Spinal cord (tissue), 10 donors: ENCODE data around the gene AKAP13. TPM values are rescaled to one million over a fixed set of nuclear protein-coding genes. Genes with fewer than 3 reads are reported as not detected.
"Not testable (repeated sequence)": the region's sequence is repeated elsewhere in the genome, so short reads cannot be mapped to it uniquely, and the experiment has no call there.

Experiments
- DNase-seq, 6 donors: peaks; one replicate each; pipeline versions ENCODE4 v3.0.0 to v3.0.0-alpha.2; 2013 to 2015; ENCODE audit warnings: low spot score in 6 of 6, low read depth in 4 of 6
- H3K27ac ChIP-seq: one replicate; pipeline ENCODE4 v1.5.1; 2013; ENCODE audit warnings: low read depth, low read length, control low read depth
- H3K27me3 ChIP-seq: one replicate; pipeline ENCODE4 v1.6.1; 2013; ENCODE audit warnings: low read length; ENCODE audit not compliant: control insufficient read depth, insufficient read depth
- H3K36me3 ChIP-seq: one replicate; pipeline ENCODE4 v1.6.1; 2013; ENCODE audit warnings: low read length; ENCODE audit not compliant: control insufficient read depth, insufficient read depth
- H3K4me1 ChIP-seq: one replicate; pipeline ENCODE4 v1.6.1; 2013; ENCODE audit warnings: low read length; ENCODE audit not compliant: control insufficient read depth, insufficient read depth
- H3K4me3 ChIP-seq: one replicate; pipeline ENCODE4 v1.5.1; 2013; ENCODE audit warnings: low read depth, low read length, control low read depth
- H3K9me3 ChIP-seq: one replicate; pipeline ENCODE4 v1.6.1; 2013; ENCODE audit warnings: low read length; ENCODE audit not compliant: control insufficient read depth, insufficient read depth
- WGBS: methylation state at CpG from one replicate; pipeline ENCODE4 v1.1.5; 2013; ENCODE audit warnings: missing lambda C conversion rate; ENCODE audit not compliant: insufficient coverage; 5-methylcytosine and 5-hydroxymethylcytosine counted together
- polyA plus RNA-seq, 2 donors: library from polyadenylated mRNA; unstranded; fragments of 120-200 nt; gene quantifications; one replicate each; pipeline ENCODE4 v1.2.1, GENCODE V29; 2013; ENCODE audit not compliant: insufficient read length in 2 of 2
- total RNA-seq, 2 donors: library from RNA; depleted of rRNA in 1 of 2; stranded (reverse); fragments of 120-200 nt in 1 of 2; fragments of >200 nt in 1 of 2; gene quantifications; one replicate each; pipeline versions ENCODE4 v1.2.3 to v1.2.4, GENCODE V29; 2013 to 2014
- donor health status: healthy.

The AKAP13 gene
- total and polyA plus RNA-seq, 4 donors = 52.5 to 114 (median 89.2) TPM

DNA sequence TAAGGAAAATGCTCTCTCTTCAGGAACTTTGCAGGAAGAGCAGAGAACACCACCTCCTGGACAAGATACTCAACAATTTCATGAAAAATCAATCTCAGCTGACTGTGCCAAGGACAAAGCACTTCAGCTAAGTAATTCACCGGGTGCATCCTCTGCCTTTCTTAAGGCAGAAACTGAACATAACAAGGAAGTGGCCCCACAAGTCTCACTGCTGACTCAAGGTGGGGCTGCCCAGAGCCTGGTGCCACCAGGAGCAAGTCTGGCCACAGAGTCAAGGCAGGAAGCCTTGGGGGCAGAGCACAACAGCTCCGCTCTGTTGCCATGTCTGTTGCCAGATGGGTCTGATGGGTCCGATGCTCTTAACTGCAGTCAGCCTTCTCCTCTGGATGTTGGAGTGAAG, 200.5 kb downstream of the AKAP13 start:
- WGBS = 73% methylated on average over 3 of the region's 3 CpGs
- DNase-seq = no peak
- H3K27ac ChIP-seq = no peak overlapping the region
- no peaks in the 10 kb centered on the region for H3K27me3 ChIP-seq
- H3K4me3 ChIP-seq = no peak overlapping the region
- peaks cover 6% of the 10 kb centered on the region for H3K36me3 ChIP-seq
- peaks cover 8% of the 10 kb centered on the region for H3K4me1 ChIP-seq
- H3K9me3 ChIP-seq = no peaks in the 10 kb centered on the region

DNA sequence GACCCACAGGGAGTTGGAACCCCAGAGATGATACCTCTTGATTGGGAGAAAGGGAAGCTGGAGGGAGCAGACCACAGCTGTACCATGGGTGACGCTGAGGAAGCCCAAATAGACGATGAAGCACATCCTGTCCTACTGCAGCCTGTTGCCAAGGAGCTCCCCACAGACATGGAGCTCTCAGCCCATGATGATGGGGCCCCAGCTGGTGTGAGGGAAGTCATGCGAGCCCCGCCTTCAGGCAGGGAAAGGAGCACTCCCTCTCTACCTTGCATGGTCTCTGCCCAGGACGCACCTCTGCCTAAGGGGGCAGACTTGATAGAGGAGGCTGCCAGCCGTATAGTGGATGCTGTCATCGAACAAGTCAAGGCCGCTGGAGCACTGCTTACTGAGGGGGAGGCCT, 201.1 kb downstream of the AKAP13 start:
- H3K36me3 ChIP-seq = peaks cover 6% of the 10 kb centered on the region
- H3K27me3 ChIP-seq = no peaks in the 10 kb centered on the region
- 95% methylated on average over 8 of the region's 8 CpGs for WGBS
- H3K4me3 ChIP-seq = no peak overlapping the region
- H3K27ac ChIP-seq = peak overlapping the region; percentile 34
- H3K9me3 ChIP-seq = no peaks in the 10 kb centered on the region
- H3K4me1 ChIP-seq = peaks cover 8% of the 10 kb centered on the region
- no peak for DNase-seq

GRCh38 chr15:85582131-85583079, 202.0 kb downstream of the AKAP13 start:
- H3K4me3 ChIP-seq = peak overlapping the region; percentile 20
- H3K27ac ChIP-seq = peak overlapping the region; percentile 65
- peaks cover 6% of the 10 kb centered on the region for H3K36me3 ChIP-seq
- DNase-seq = peak in 5 of 6 donors; percentile 17 to 80 (median 28)
- WGBS = 39% methylated on average over 8 of the region's 10 CpGs
- no peaks in the 10 kb centered on the region for H3K9me3 ChIP-seq
- peaks cover 8% of the 10 kb centered on the region for H3K4me1 ChIP-seq
- no peaks in the 10 kb centered on the region for H3K27me3 ChIP-seq

DNA sequence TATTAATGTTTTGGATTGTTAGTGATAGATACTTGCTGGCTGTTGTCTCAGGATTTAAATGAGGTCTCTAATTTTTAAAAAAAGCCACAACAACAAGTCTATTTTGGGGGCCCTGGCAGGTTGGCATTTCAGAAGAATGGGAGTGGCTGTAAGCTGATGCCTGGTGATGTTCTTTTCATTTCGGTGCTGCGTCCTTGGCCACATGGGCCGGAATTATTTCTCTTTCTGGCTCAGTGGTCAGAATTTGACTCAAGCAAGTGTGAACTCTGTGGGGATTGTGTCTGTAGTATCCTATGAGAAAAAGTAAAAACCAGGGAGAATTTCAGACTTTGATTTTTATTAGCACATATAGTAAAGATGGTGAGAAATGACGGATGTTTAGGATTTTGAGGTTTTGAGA, 203.0 kb downstream of the AKAP13 start:
- WGBS = 58% methylated on average over 4 of the region's 4 CpGs
- no peak for DNase-seq
- Histone ChIP-seq H3K27ac (peak overlapping the region; percentile 65), H3K36me3 (peaks cover 8% of the 10 kb centered on the region), H3K9me3 (no peaks in the 10 kb centered on the region), H3K27me3 (no peaks in the 10 kb centered on the region), H3K4me3 (no peak overlapping the region), H3K4me1 (peaks cover 8% of the 10 kb centered on the region)

- Histone ChIP-seq H3K27me3 (no peaks in the 10 kb centered on the region), H3K36me3 (peaks cover 8% of the 10 kb centered on the region), H3K4me1 (peaks cover 8% of the 10 kb centered on the region), H3K4me3 (no peak overlapping the region), H3K9me3 (no peaks in the 10 kb centered on the region), H3K27ac (peak overlapping the region; percentile 38)
- no CpG with 5 or more reads among the region's 3 CpGs for WGBS
- DNase-seq = no peak
Observed at GRCh38 chr15:85583923-85584390, 203.6 kb downstream of the AKAP13 start.

- WGBS = 70% methylated on average over 3 of the region's 4 CpGs
- Histone ChIP-seq H3K4me1 (peaks cover 8% of the 10 kb centered on the region), H3K27ac (no peak overlapping the region), H3K4me3 (no peak overlapping the region), H3K36me3 (peaks cover 8% of the 10 kb centered on the region), H3K9me3 (no peaks in the 10 kb centered on the region), H3K27me3 (no peaks in the 10 kb centered on the region)
- DNase-seq = no peak
Observed at GRCh38 chr15:85584872-85585271, 204.5 kb downstream of the AKAP13 start.

DNA sequence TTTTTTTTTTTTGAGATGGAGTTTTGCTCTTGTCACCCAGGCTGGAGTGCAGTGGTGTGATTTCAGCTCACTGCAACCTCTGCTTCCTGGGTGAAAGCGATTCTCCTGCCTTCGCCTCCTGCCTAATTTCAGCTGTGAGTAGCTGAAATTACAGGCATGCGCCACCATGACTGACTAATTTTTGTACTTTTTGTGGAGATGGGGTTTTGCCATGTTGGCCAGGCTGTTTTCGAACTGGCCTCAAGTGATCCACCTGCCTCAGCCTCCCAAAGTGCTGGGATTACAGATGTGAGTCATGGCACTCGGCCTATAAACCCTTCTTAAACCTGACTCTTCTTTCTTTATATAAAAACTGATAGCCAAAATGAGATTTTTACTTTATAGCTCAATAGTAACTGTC, 205.8 kb downstream of the AKAP13 start:
- 100% methylated on average over 3 of the region's 5 CpGs for WGBS
- H3K4me3 ChIP-seq, H3K36me3 ChIP-seq, DNase-seq, H3K27me3 ChIP-seq, H3K9me3 ChIP-seq, H3K27ac ChIP-seq, H3K4me1 ChIP-seq: not testable (repeated sequence)

- Histone ChIP-seq H3K27me3 (no peaks in the 10 kb centered on the region), H3K27ac (no peak overlapping the region), H3K4me1 (peaks cover 3% of the 10 kb centered on the region), H3K9me3 (no peaks in the 10 kb centered on the region), H3K4me3 (no peak overlapping the region), H3K36me3 (peaks cover 2% of the 10 kb centered on the region)
- WGBS = 92% methylated on average over 2 of the region's 10 CpGs
- DNase-seq = no peak
Observed at GRCh38 chr15:85587707-85588411, 207.5 kb downstream of the AKAP13 start.

DNA sequence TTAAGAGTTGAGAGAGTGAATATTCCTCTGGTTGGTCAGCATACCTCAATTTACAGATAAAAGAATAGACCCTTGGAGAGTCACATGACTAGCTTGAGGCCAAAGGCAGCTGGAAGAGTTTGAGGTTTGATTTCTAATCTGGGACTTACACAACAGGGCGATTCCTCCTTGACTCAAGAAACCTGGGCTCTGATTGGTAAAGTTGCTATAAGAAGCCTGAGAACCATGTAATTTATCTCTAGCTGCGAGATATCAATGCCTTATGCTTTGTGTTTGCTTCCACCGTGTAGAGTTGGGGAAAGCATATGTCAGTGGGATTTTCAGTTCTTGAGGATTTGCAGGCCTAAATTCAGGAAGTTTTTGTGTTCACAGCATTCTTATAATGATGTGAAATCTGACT, 208.3 kb downstream of the AKAP13 start:
- H3K4me1 ChIP-seq = no peaks in the 10 kb centered on the region
- H3K27ac ChIP-seq = peak overlapping the region; percentile 16
- no peak for DNase-seq
- no peaks in the 10 kb centered on the region for H3K27me3 ChIP-seq
- H3K4me3 ChIP-seq = no peak overlapping the region
- no peaks in the 10 kb centered on the region for H3K9me3 ChIP-seq
- peaks cover 2% of the 10 kb centered on the region for H3K36me3 ChIP-seq
- 75% methylated on average over 2 of the region's 3 CpGs for WGBS
